PC-9 (cell line): ENCODE data around the gene RSPRY1. TPM values are rescaled to one million over a fixed set of nuclear protein-coding genes. Genes with fewer than 3 reads are reported as not detected.

Experiments
- BruUV-seq: library from RNA; stranded (reverse); fragments of 400-500 nt; replicated peaks from 2 replicates; lab custom pipeline; 2021; lab: Mats Ljungman, UMichigan
- CTCF ChIA-PET: fragments of 300-600 bp; sonication (Branson Sonifier 250); formaldehyde crosslinking; loops from one replicate; lab custom pipeline; 2022; ENCODE audit warnings: antibody characterized with exemption; lab: Charles Lee
- POLR2A ChIA-PET: fragments of 300-600 bp; sonication (Branson Sonifier 250); formaldehyde crosslinking; loops from one replicate; lab custom pipeline; 2022; ENCODE audit warnings: antibody characterized with exemption; ENCODE audit not compliant: unreplicated experiment; lab: Charles Lee
- DNase-seq, 2 experiments: peaks; one replicate each; pipeline versions ENCODE4 v3.0.0 to v3.0.0-alpha.2; 2015 to 2022; ENCODE audit warnings: mixed read lengths in 1 of 2
- H2AFZ ChIP-seq: fragments of 200-600 bp; sonication (generic); 2 replicates; pipeline ENCODE4 v1.8.1; 2017; ENCODE audit warnings: antibody characterized with exemption
- H3F3A ChIP-seq: fragments of 200-600 bp; sonication (generic); 2 replicates; pipeline ENCODE4 v1.8.1; 2017; ENCODE audit warnings: antibody characterized with exemption, mild to moderate bottlenecking, low read depth; ENCODE audit not compliant: insufficient read depth
- H3K27ac ChIP-seq: fragments of 200-600 bp; sonication (generic); 2 replicates; pipeline ENCODE4 v1.6.1; 2016; ENCODE audit warnings: mixed run types
- H3K27me3 ChIP-seq: fragments of 200-600 bp; sonication (generic); 2 replicates; pipeline ENCODE4 v1.6.1; 2016; ENCODE audit warnings: low read depth, mixed run types; ENCODE audit not compliant: insufficient read depth
- H3K36me3 ChIP-seq: fragments of 200-600 bp; sonication (generic); 2 replicates; pipeline ENCODE4 v1.6.1; 2016; ENCODE audit warnings: low read depth, mixed run types
- H3K4me1 ChIP-seq: fragments of 200-600 bp; sonication (generic); replicated peaks from 2 replicates; pipeline ENCODE4 v1.6.1; 2016; ENCODE audit warnings: mixed run types; ENCODE audit not compliant: insufficient read depth
- H3K4me2 ChIP-seq: fragments of 200-600 bp; sonication (generic); 2 replicates; pipeline ENCODE4 v1.6.1; 2017; ENCODE audit warnings: mixed run types
- H3K4me3 ChIP-seq: fragments of 200-600 bp; sonication (generic); 2 replicates; pipeline ENCODE4 v1.6.1; 2016; ENCODE audit warnings: mixed run types
- H3K79me2 ChIP-seq: fragments of 200-600 bp; sonication (generic); 2 replicates; pipeline ENCODE4 v1.6.1; 2017; ENCODE audit warnings: low read depth, mixed run types
- H3K9me2 ChIP-seq: fragments of 200-600 bp; sonication (generic); 2 replicates; pipeline ENCODE4 v1.8.1; 2017; ENCODE audit warnings: mild to moderate bottlenecking; ENCODE audit not compliant: insufficient read depth
- H3K9me3 ChIP-seq: fragments of 200-600 bp; sonication (generic); 2 replicates; pipeline ENCODE4 v1.8.1; 2016; ENCODE audit warnings: low read depth; ENCODE audit not compliant: insufficient read depth
- H4K20me1 ChIP-seq: fragments of 200-600 bp; sonication (generic); 2 replicates; pipeline ENCODE4 v1.8.1; 2017; ENCODE audit not compliant: insufficient read depth
- CTCF ChIP-seq: fragments of 200-600 bp; sonication (generic); conservative IDR thresholded peaks from 2 replicates; pipeline ENCODE4 v1.6.1; 2017; ENCODE audit warnings: mixed run types, antibody characterized with exemption, mild to moderate bottlenecking, moderate library complexity
- EZH2 ChIP-seq: fragments of 200-600 bp; sonication (generic); IDR thresholded peaks from 2 replicates; pipeline ENCODE4 v1.8.0; 2017; ENCODE audit warnings: antibody characterized with exemption, low read depth
- intact Hi-C: fragments of 100-400 bp; cut with micrococcal nuclease; formaldehyde crosslinking; loops from one replicate; pipeline ENCODE4 v1.10.0; 2022; ENCODE audit not compliant: unreplicated experiment
- total RNA-seq: library from RNA; stranded (reverse); gene quantifications from 2 replicates; pipeline ENCODE4 v1.2.3, GENCODE V29; 2021

The RSPRY1 gene
- total RNA-seq, 1 experiment from 2014 or later, result 26.3 TPM

- H3K4me3 ChIP-seq, result no peak overlapping the region
- H3K36me3 ChIP-seq, result 0 out of 2 replicates have a peak, but pooled peaks cover 4% of the 10 kb centered on the region
- no peaks in the 10 kb centered on the region for H3K79me2 ChIP-seq
- CTCF ChIA-PET, result no interaction called here
- H3K4me2 ChIP-seq, result no peak overlapping the region
- no peaks in the 10 kb centered on the region for H3K27me3 ChIP-seq
- TF ChIP-seq CTCF (no peak), EZH2 (no peak)
- H3K4me1 ChIP-seq, result peaks cover 22% of the 10 kb centered on the region
- H3K9me3 ChIP-seq, result no peaks in the 10 kb centered on the region
- no peak overlapping the region for H2AFZ ChIP-seq
- no peaks in the 10 kb centered on the region for H3K9me2 ChIP-seq
- intact Hi-C loops, result no loop called here
- POLR2A ChIA-PET, result no interaction called here
- no peak overlapping the region for H3K27ac ChIP-seq
- no peaks in the 10 kb centered on the region for H4K20me1 ChIP-seq
- no TSS peak for BruUV-seq
- DNase-seq, result no peak
- H3F3A ChIP-seq, result peaks cover 13% of the 10 kb centered on the region; the same call in 1 of the 2 replicates
These were observed 66.1 kb downstream of the RSPRY1 start for GRCh38 chr16:57252148-57252721.

- ChIA-PET POLR2A (interaction anchor here (0.6 kb wide), 1 partner anchor 9 kb away, joined by 11 read pairs; the partner anchor contains the start of gene ARL2BP), CTCF (no interaction called here)
- BruUV-seq, result no TSS peak
- DNase-seq, result peak in 1 of 2 experiments; percentile 53
- H3K9me2 ChIP-seq, result no peaks in the 10 kb centered on the region
- H3K27ac ChIP-seq, result no peak overlapping the region
- no peaks in the 10 kb centered on the region for H4K20me1 ChIP-seq
- peaks cover 22% of the 10 kb centered on the region for H3K4me1 ChIP-seq
- no peak overlapping the region for H2AFZ ChIP-seq
- no peaks in the 10 kb centered on the region for H3K27me3 ChIP-seq
- intact Hi-C loops, result no loop called here
- TF ChIP-seq EZH2, result no peak
- no peak for TF ChIP-seq CTCF
- peaks cover 12% of the 10 kb centered on the region; the same call in 1 of the 2 replicates for H3F3A ChIP-seq
- no peaks in the 10 kb centered on the region for H3K79me2 ChIP-seq
- 0 out of 2 replicates have a peak, but pooled peaks cover 4% of the 10 kb centered on the region for H3K36me3 ChIP-seq
- no peak overlapping the region for H3K4me3 ChIP-seq
- H3K4me2 ChIP-seq, result no peak overlapping the region
- no peaks in the 10 kb centered on the region for H3K9me3 ChIP-seq
These were observed 67.3 kb downstream of the RSPRY1 start for GRCh38 chr16:57253466-57253865.

GRCh38 chr16:57255686-57256415, 69.7 kb downstream of the RSPRY1 start:
- H3K4me2 ChIP-seq, result no peak overlapping the region
- H4K20me1 ChIP-seq, result no peaks in the 10 kb centered on the region
- H3K27me3 ChIP-seq, result no peaks in the 10 kb centered on the region
- CTCF ChIA-PET, result no interaction called here
- no peaks in the 10 kb centered on the region for H3K9me2 ChIP-seq
- TF ChIP-seq CTCF (no peak), EZH2 (no peak)
- no peaks in the 10 kb centered on the region for H3K79me2 ChIP-seq
- H3K9me3 ChIP-seq, result no peaks in the 10 kb centered on the region
- H2AFZ ChIP-seq, result no peak overlapping the region
- BruUV-seq, result no TSS peak
- intact Hi-C loops, result no loop called here
- H3K4me1 ChIP-seq, result peaks cover 35% of the 10 kb centered on the region
- no peak overlapping the region for H3K27ac ChIP-seq
- POLR2A ChIA-PET, result interaction anchor here (0.6 kb wide), 1 partner anchor 36 kb away, joined by 3 read pairs; no protein-coding TSS in a partner anchor
- peaks cover 26% of the 10 kb centered on the region for H3F3A ChIP-seq
- peak in 1 of 2 experiments; percentile 46 for DNase-seq
- H3K36me3 ChIP-seq, result 0 out of 2 replicates have a peak, but pooled peaks cover 4% of the 10 kb centered on the region
- H3K4me3 ChIP-seq, result no peak overlapping the region
